ENCODE measurements around the gene HTR4. TPM values are rescaled to one million over a fixed set of nuclear protein-coding genes. Genes with fewer than 3 reads are reported as not detected.

Gene HTR4
- total RNA-seq, 1 experiment from 2014 or later, result not detected

DNA sequence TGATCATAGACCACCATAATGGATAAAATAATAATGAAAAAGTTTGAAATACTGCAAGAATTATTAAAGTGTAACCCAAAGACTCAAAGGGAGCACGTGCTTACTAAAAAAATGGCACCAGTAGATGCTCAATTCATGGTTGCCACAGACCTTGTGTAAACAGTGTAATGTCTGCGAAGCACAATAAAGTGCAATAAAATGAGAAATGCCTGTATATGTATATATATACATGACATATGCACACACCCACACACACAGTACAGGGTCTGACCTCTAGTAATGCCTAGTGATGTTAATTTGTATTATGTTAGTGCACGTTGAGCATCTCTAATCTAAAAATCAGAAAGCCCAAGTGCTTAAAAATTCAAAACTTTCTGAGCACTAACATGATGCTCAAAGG is 218.3 kb downstream of the HTR4 start:
- no TSS peak for BruUV-seq (replicated peaks)
- H3K27me3 ChIP-seq (replicated peaks; ENCODE audit: insufficient read depth, low read depth, low read length, poor library complexity), result no peaks in the 10 kb centered on the region
- ChIA-PET POLR2A (ENCODE audit: low non-redundant PET) (no interaction called here), CTCF (no interaction called here)
- H3K36me3 ChIP-seq (ENCODE audit: insufficient read depth, low read length, poor library complexity, severe bottlenecking), result peaks cover 29% of the 10 kb centered on the region
- DNase-seq (ENCODE audit: low spot score), result no peak
- no peaks in the 10 kb centered on the region for H3K9me3 ChIP-seq (ENCODE audit: low read depth, low read length, poor library complexity, severe bottlenecking)
- H3K27ac ChIP-seq (ENCODE audit: low read depth, low read length, poor library complexity, severe bottlenecking), result no peak overlapping the region
- H3K4me3 ChIP-seq (ENCODE audit: low read depth, low read length, poor library complexity, severe bottlenecking), result no peak overlapping the region
- TF ChIP-seq EZH2 (IDR thresholded peaks at IDR 0.05; ENCODE audit: borderline replicate concordance, low read depth, low read length, poor library complexity, severe bottlenecking) (no peak), CTCF (conservative IDR thresholded peaks at IDR 0.05; ENCODE audit: low read depth, low read length) (no peak)
- intact Hi-C loops (cut with micrococcal nuclease; ENCODE audit: unreplicated experiment), result no loop called here
- H3K4me1 ChIP-seq (ENCODE audit: insufficient read depth, low read length, poor library complexity, severe bottlenecking), result no peaks in the 10 kb centered on the region

DNA sequence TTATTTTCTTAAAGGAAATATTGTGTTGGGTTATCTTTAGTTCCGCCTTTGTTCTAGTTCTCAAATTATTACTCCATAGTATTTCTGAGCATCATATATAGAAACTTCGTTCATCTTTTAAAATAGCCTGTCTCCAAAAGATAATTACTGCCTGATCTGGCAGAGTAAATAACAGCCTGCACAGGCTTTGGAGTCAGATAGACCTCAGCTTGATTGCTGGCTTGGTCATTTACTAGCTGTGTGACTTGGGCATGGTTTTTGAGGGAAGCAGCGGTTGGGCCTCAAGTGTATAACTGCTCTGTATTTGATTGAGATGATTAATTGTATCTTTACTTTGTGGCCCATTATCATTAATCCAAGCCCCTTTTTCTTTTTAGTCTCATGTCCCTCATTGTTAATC is 220.5 kb downstream of the HTR4 start:
- intact Hi-C loops (cut with micrococcal nuclease; ENCODE audit: unreplicated experiment), result no loop called here
- TF ChIP-seq EZH2 (IDR thresholded peaks at IDR 0.05; ENCODE audit: borderline replicate concordance, low read depth, low read length, poor library complexity, severe bottlenecking) (no peak), CTCF (conservative IDR thresholded peaks at IDR 0.05; ENCODE audit: low read depth, low read length) (no peak)
- POLR2A ChIA-PET (ENCODE audit: low non-redundant PET), result no interaction called here
- no peak overlapping the region for H3K4me3 ChIP-seq (ENCODE audit: low read depth, low read length, poor library complexity, severe bottlenecking)
- BruUV-seq (replicated peaks), result no TSS peak
- H3K4me1 ChIP-seq (ENCODE audit: insufficient read depth, low read length, poor library complexity, severe bottlenecking), result no peaks in the 10 kb centered on the region
- no peaks in the 10 kb centered on the region for H3K27me3 ChIP-seq (replicated peaks; ENCODE audit: insufficient read depth, low read depth, low read length, poor library complexity)
- no peak overlapping the region for H3K27ac ChIP-seq (ENCODE audit: low read depth, low read length, poor library complexity, severe bottlenecking)
- peaks cover 15% of the 10 kb centered on the region for H3K36me3 ChIP-seq (ENCODE audit: insufficient read depth, low read length, poor library complexity, severe bottlenecking)
- DNase-seq (ENCODE audit: low spot score), result no peak
- CTCF ChIA-PET, result no interaction called here
- no peaks in the 10 kb centered on the region for H3K9me3 ChIP-seq (ENCODE audit: low read depth, low read length, poor library complexity, severe bottlenecking)

Other genes with a start within 250 kb of the HTR4 start
- not detected in 2 replicates for gene ADRB2, start 172.1 kb upstream of the HTR4 start, total RNA-seq (2021)